T-helper 2 cell treated with Interferon-gamma antibody and Interleukin-4, amounts not matched to agents 100 ng/mL and 5 ng/mL, for 36 hours (primary cell): Measurements from ENCODE around the gene TPO. TPM values are rescaled to one million over a fixed set of nuclear protein-coding genes. Genes with fewer than 3 reads are reported as not detected.

ENCODE experiments used
- intact Hi-C: fragments of 100-400 bp; cut with micrococcal nuclease; formaldehyde crosslinking; loops from one replicate; pipeline ENCODE4 v1.15.1; 2023
- total RNA-seq: library from RNA; stranded (reverse); gene quantifications from 2 replicates; pipeline ENCODE4 v1.2.3, GENCODE V29; 2022

Gene TPO
- total RNA-seq, 1 donor from 2014 or later, result 1.2 TPM

DNA sequence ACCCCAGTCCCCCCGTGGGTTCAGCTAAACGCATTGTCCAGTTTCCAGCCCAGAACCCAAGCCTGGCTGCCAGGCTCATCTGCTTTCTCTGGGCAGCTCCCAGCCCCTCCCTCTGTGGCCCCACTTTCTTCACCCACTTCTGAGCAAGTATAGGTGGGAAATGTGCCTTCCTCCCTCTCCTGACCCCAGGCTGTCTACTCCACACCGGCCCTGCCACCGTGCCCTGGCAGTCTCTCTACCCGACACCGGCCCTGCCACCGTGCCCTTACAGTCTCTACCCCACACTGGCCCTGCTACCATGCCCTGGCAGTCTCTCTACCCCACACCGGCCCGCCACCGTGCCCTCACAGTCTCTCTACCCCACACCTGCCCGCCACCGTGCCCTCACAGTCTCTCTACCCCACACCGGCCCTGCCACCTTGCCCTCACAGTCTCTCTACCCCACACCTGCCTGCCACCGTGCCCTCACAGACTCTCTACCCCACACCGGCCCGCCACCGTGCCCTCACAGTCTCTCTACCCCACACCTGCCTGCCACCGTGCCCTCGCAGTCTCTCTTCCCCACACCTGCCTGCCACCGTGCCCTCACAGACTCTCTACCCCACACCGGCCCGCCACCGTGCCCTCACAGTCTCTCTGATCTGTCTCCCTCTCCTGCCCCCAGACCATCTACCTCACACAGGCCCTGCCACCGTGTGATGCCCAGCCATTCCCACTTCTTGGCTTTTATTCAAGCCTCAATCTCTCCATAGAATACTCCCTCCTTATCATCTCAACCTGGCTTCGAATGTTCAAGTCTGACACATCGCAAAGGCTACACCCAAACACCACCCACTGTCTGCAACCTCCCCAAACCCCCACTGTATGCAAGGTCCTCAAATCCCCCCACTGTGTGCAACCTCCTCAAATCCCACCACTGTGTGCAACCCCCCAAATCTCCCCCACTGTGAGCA is 108.9 kb downstream of the TPO start:
- intact Hi-C loops, result no loop called here

GRCh38 chr2:1527153-1527992 is 114.1 kb downstream of the TPO start:
- intact Hi-C loops, result no loop called here

DNA sequence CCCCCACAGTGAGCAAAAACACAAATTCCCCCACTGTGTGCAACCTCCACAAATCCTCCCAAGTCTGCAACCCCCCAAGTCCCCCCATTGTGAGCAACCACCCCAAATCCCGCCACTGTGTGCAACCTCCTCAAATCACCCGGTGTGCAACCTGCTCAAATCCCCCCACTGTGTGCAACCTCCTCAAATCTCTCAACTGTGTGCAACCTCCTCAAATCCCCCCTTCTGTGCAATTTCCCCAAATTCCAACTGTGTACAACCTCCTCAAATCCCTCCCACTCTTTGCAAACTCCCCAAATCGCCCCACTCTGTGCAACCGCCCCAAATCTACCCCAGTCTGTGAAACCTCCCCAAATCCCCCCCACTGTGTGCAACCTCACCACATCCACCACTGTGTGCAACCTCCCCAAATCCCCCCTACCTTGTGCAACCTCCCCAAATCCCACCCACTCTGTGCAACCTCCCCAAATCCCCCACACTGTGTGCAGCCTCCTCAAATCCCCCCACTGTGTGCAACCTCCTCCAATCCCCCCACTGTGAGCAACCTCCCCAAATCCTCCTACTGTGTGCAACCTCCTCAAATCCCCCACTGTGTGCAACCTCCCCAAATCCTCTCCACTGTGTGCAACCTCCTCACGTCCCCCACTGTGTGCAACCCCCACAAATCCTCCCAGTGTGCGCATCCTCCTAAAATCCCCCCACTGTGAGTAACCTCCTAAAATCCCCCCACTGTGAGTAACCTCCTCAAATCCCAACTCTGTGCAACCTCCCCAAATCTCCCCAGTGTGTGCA is 115.2 kb downstream of the TPO start:
- intact Hi-C loops, result no loop called here

- intact Hi-C loops, result no loop called here
Measured at GRCh38 chr2:1538663-1539062, 125.4 kb downstream of the TPO start.

GRCh38 chr2:1539441-1539840 is 126.2 kb downstream of the TPO start:
- intact Hi-C loops, result no loop called here

DNA sequence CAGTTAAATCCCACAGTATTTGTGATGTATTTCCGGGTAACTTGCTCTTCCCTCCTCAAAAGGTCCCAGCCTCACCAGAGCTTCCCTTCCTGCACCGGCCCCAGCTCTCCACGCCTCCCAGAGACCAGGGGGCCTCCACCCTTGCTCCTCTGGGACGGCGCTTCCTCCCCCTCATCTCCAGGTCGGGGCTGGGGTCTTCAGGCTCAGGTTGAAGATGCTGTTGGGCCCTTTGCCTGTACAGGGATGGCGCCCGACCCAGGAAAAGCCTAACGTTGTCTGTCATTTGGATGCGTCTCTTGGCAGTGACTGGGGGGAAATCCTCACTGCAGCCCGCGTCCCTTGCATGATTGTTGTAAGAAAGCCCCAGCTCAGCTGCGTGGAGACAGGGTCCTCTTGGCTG is 126.7 kb downstream of the TPO start:
- intact Hi-C loops, result loop anchor here (10.0 kb wide), 1 partner anchor 285 kb away; no protein-coding TSS in a partner anchor

DNA sequence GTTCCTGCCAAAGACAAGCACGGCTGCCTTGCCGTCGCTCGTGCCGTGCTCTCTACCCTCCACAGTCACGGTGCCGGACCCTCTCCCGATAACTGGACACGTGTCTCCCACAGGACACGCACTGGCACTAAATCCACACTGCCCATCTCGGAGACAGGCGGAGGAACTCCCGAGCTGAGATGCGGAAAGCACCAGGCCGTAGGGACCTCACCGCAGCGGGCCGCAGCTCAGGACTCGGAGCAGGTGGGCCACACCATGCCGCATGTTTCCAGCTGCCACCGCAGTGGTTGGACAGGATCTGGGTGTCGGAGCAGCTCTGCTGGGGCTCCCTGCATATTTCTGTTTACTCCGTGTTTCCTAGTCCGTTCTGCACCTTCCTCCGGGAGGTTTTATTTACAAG is 127.2 kb downstream of the TPO start:
- intact Hi-C loops, result loop anchor here (10.0 kb wide), 1 partner anchor 286 kb away; no protein-coding TSS in a partner anchor

GRCh38 chr2:1541040-1541439 is 127.8 kb downstream of the TPO start:
- intact Hi-C loops, result loop anchor here (10.0 kb wide), 1 partner anchor 286 kb away; no protein-coding TSS in a partner anchor

DNA sequence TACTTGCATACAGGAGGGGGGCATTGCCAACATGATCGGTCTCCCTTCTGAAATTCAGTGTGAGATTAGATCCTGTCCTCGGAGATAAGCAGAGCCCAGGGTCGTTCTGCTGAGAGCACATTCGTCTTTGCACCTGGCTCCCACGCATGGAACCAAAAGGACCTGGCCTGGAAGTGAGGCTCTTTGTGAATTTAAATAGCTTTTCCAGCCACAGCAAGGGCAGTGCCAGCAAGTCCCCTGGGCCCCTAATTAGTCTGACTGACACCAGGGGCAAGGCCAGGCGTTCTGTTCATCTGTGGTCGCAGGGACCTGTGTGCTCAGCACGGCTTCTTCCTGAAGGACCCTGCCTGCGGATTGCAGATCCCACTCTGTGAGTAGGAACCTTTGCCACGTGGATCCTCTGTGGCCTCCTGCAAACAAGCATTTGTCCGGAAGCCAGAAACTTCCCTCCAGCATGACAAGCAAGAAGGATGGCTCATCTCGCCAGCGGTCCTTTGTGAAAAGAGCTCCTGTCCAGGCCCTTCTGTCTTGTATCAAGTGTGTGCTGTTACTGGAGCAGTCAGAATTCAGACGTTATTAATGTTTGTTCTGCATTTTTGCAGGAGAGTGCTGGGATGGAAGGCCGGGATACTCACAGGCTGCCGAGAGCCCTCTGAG is 128.7 kb downstream of the TPO start:
- intact Hi-C loops, result loop anchor here (10.0 kb wide), 1 partner anchor 287 kb away; no protein-coding TSS in a partner anchor

DNA sequence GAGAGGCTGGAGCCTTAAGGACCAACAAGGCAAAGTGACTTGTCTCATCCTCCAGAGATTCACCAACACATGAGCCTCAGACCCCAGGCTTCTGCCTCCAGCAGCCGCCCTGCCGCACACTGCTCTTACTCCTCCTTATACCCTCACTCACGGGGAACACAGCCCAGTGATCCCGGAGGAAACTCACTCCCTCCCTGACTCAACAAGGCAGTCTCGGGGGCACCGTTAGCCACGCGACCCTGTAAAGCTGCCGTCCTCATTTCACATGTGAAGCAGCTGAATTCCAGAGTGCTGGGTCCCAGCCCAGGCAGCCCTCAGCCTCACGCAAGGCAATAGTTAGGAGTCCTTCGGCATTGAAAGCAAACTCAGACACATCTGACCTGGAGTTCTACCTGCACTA is 129.7 kb downstream of the TPO start:
- intact Hi-C loops, result loop anchor here (10.0 kb wide), 1 partner anchor 288 kb away; no protein-coding TSS in a partner anchor

DNA sequence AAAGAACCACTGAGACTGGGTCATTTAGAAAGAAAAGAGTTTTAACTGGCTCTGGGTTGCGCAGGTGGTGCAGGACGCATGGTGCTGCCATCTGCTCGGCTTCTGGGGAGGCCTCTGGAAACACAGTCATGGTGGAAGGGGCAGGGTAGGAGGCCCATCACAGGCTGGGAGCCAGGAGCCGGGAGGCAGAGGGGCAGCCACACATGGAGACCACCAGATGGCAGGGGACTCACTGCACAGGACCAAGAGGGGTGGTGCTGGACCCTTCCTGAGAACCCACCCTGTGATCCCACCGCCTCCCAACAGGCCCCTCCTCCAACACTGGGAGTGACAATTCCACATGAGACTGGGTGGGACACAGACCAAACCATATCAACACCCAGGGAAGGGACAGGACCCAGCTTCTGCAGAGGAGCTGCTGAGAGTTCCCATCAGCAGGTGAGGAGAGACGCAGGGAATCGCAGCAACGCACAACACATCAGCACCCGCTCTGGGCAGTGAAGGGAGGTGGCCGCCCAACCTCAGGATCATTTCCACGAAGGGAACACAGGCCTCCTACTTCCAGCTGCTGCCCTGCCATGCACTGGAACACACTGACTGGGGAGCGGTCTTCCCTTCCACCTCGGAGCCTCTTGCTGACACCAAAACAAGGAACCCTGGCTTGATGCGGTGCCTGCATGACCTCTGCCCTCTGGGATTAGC is 130.7 kb downstream of the TPO start:
- intact Hi-C loops, result loop anchor here (10.0 kb wide), 1 partner anchor 289 kb away; no protein-coding TSS in a partner anchor

DNA sequence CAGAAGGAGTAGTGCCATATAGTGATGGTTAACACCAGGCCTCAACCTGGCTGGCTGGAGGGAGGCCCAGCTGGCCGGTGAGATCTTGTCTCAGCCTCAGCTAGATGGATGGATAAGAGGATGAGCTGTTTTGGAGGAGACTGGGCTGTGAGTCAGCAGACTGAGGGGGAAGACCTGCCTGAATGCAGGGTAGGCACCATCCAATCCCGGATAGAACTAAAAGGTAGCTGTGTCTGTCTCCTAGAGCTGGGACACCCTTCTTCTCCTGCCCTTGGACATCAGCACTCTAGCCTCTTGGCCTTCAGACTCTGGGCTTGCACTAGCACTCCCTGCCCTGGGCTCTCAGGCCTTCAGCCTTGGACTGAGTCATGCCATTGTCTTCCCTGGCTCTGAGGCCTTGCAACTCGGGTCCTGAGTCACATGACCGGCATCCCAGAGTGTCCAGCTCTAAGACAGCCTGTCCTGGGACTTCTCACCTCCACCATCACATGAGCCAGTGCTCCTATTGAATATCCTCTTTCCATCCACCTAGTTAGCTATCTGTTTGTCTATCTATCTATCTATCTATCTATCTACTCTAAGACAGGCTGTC is 131.3 kb downstream of the TPO start:
- intact Hi-C loops, result loop anchor here (1.0 to 10.0 kb wide), 3 partner anchors 290 to 590 kb away; no protein-coding TSS in a partner anchor

DNA sequence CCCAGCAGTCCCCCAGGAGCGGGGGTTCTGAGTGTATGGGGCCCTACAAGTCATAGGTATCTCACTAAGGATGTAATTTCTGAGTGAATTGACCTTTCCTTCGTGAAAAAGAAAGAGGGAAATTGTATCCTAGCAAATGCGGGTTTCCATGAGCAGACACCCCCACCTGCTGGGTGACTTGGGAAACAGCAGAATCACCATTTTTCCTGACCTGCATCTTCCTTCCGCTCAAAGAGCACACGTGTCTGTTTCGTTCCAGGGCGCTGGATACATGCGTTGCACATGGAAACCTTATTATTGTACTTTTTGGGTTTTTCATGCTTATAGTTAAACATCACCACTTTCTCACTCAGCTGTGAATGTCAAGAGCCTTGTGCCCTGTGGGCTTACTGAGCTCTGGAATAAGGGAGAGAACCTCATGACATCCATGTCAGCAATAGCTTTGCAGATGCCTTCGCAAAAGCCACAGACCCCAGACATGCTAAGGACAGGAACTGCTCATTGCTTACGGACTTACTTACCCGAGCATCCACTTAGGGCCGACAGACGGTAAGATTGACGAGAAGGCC is 132.8 kb downstream of the TPO start:
- intact Hi-C loops, result loop anchor here (1.0 to 10.0 kb wide), 4 partner anchors 291 to 831 kb away; no protein-coding TSS in a partner anchor

GRCh38 chr2:1546901-1547300 is 133.6 kb downstream of the TPO start:
- intact Hi-C loops, result loop anchor here (1.0 to 10.0 kb wide), 4 partner anchors 292 to 832 kb away; no protein-coding TSS in a partner anchor

DNA sequence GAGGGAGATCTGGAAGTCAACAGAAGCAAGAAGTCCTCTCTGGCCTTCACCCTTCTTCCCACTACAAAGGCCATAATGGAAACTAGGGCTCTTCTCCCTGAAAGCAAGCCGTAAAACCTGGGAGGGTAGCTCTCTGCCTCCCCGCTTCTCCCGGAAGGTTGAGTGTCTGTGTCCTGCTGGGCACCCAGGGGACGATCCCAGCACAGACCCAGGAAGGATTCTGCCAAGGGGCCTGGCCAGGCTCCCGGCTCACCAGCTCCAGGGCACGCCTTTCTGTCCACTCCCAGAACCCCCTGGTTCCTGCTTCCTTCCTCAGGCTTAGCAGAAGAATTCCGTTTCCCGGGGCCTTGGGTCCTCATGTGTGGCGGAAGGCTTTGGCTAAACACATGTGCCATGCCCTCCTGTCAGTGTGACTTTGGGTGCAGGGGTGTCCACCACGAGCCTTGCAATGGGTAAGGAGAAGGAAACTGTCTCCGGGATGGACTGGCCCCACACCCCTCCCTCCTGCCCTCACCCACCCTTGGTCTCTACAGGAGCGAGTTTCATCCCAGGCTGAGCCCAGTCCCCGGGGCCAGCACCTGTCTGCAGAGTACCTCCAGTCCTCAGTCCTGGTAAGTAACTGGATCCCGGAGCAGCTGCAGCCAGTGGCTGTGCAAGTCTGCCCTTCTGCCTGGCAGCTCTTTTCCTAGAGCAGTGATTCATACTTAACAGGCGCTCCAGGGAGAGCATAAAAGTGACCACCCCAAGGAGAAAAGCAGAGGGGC is 135.8 kb downstream of the TPO start:
- intact Hi-C loops, result loop anchor here (5.0 to 10.0 kb wide), 2 partner anchors 294 to 407 kb away; no protein-coding TSS in a partner anchor

DNA sequence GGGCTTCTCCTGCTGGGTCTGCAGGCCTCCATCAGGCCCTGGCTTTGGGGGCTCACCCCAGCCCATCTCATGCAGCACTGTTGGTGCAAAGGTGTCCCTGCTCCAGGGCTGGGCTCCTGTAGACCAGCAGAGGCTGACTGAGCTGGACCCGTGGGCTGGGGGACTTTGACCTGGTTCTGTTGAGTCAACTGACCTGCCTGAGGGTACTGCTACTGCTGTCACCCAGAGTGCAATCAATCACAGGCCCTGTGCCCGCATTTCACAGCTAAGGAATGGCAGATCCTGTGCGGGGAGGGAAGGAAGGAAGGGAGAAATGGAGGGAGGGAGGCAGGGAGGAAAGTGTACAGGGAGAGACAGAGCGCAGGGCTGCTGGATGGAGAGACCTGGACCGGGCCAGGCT is 136.8 kb downstream of the TPO start:
- intact Hi-C loops, result loop anchor here (1.0 to 10.0 kb wide), 2 partner anchors 696 to 1305 kb away; no protein-coding TSS in a partner anchor

DNA sequence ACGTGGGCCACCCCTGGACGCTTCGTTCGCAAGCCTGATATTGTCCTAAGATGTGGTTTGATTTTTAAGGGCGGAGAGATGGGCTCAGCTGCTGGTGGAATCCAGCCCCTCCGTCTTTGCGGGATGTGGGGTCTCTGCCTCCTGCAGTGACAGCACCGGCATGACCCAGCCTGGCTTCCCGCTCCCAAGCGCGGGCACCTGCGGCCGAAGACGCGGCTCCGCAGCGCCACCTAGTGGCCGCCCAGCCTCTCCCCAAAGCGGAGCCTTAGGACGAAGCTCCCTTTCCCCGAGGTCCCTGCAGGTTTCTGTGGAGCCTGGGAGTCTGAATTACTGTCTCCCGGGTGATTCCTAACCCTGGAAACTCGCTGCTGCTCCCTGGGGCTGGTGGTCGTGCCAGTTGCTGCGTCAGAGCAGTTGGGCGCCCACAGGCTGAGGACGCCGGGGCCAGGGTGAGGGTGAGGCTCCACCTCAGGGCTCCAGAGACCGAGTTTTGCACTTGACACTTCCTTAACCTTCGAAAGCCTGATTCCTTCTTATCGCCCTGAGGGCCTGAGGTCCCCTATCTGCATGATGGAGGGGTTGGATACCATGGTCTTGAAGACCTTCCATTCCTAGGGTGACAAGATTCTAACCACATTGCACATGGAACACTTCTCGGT is 137.5 kb downstream of the TPO start:
- intact Hi-C loops, result loop anchor here (1.0 to 10.0 kb wide), 2 partner anchors 696 to 1306 kb away; no protein-coding TSS in a partner anchor
